ENCODE data around the gene RLN1. TPM values are rescaled to one million over a fixed set of nuclear protein-coding genes. Genes with fewer than 3 reads are reported as not detected.

The RLN1 gene
- total RNA-seq, 6 experiments from 2014 or later: not detected

GRCh38 chr9:5361326-5362010, 21.8 kb upstream of the RLN1 start:
- DNase-seq: no peak
- Histone ChIP-seq H3K27me3 (no peaks in the 10 kb centered on the region), H3K4me1 (no peaks in the 10 kb centered on the region), H3K27ac (no peak overlapping the region), H3K4me3 (no peak overlapping the region), H3K36me3 (no peaks in the 10 kb centered on the region), H3K9me3 (no peaks in the 10 kb centered on the region)
- TF ChIP-seq CTCF (IDR thresholded peaks at IDR 0.05) (no peak), POLR2A (IDR thresholded peaks at IDR 0.05) (no peak)
- intact Hi-C loops (cut with DNase I): no loop called here
- ATAC-seq: no peak
- WGBS (ENCODE audit: insufficient coverage, low coverage, low lambda C conversion rate, missing lambda C conversion rate): 83% methylated on average over 3 of the region's 3 CpGs

DNA sequence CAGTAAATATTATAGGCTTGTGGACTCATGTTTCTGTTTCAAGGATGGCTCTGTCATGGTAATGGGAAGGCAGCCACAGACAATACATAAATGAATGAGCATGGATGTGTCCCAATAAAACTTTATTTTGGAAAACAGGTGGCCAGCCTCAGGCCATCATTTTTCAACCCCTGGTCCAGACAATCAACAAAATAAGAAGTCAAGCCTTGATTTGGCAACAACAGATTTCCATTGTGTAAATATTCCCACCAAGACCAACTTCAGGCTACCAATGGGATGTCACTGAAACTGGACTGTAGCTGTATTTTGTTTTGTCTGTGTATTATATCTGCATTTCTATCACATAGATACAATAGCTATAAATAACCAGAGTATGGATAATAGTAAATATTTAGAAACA, 20.7 kb upstream of the RLN1 start:
- Histone ChIP-seq H3K4me1 (no peaks in the 10 kb centered on the region), H3K36me3 (no peaks in the 10 kb centered on the region), H3K9me3 (no peaks in the 10 kb centered on the region), H3K27me3 (no peaks in the 10 kb centered on the region), H3K27ac (no peak overlapping the region), H3K4me3 (no peak overlapping the region)
- no peak for TF ChIP-seq POLR2A (IDR thresholded peaks at IDR 0.05)
- no peak for TF ChIP-seq CTCF (IDR thresholded peaks at IDR 0.05)
- ATAC-seq (no peak), DNase-seq (no peak)
- intact Hi-C loops (cut with DNase I): no loop called here

DNA sequence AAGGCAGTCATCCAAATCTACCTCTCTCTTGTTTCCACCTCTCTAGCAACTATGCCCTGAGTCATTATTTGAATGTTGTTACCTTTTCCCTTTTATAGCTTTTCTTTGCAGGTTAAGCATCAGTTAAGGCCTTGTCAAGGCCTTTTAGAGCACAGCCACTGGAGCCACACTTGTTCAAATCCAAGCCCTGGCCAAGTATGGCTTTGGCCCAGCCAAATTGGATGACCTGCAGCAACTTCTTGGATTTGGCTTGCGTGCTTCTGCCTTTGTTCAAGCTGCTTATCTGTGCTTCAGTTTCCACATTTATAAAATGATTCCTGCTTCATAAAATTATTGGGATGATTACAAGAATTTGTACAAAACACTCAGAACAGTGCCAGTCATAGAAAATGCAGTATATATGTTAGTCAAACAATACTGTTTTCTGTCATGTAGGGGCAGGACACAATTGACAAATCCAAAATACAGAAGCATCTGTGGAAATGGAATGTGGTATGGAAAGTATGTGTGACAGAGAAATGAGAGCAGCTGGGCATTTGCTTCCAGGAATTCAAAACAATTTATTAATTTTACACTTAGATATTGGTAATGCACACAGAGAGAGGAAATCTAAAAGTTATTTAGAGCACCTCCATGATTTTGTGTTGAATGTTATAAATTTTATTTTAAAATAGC, 17.9 kb upstream of the RLN1 start:
- Histone ChIP-seq H3K36me3 (no peaks in the 10 kb centered on the region), H3K4me1 (no peaks in the 10 kb centered on the region), H3K4me3 (no peak overlapping the region), H3K27ac (no peak overlapping the region), H3K9me3 (no peaks in the 10 kb centered on the region), H3K27me3 (no peaks in the 10 kb centered on the region)
- ATAC-seq (no peak), DNase-seq (no peak)
- TF ChIP-seq POLR2A (IDR thresholded peaks at IDR 0.05): no peak
- TF ChIP-seq CTCF (IDR thresholded peaks at IDR 0.05): no peak
- intact Hi-C loops (cut with DNase I): no loop called here
- WGBS (ENCODE audit: insufficient coverage, low coverage, low lambda C conversion rate, missing lambda C conversion rate): 67% methylated on average over 1 of the region's 1 CpG

DNA sequence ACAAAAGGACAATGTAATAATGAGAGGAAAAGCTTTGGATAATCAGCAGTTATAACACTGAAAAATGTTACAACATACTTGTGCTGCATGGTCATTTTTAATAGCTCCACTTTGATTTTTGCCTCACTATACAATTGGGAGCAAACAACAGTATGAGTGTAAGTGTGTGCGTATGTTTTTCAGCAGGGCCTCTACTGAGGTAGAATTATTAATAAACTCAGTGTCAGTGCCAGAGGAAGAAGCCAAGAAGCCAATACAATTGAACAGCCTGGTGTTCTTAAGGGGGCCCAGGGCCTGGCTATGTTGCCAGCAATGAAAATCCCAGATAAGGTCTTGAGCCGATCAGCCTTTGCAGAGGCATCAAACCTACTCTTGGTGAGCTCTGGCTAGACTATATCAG, 16.1 kb upstream of the RLN1 start:
- no peak for ATAC-seq
- intact Hi-C loops (cut with DNase I): no loop called here
- 82% methylated on average over 2 of the region's 2 CpGs for WGBS (ENCODE audit: insufficient coverage, low coverage, low lambda C conversion rate, missing lambda C conversion rate)

More for the DNA sequence above, 16.1 kb upstream of the RLN1 start:
- H3K4me3 ChIP-seq: no peak overlapping the region
- no peak for DNase-seq
- no peaks in the 10 kb centered on the region for H3K27me3 ChIP-seq
- TF ChIP-seq POLR2A (IDR thresholded peaks at IDR 0.05) (no peak), CTCF (IDR thresholded peaks at IDR 0.05) (no peak)
- H3K4me1 ChIP-seq: no peaks in the 10 kb centered on the region
- no peak overlapping the region for H3K27ac ChIP-seq
- no peaks in the 10 kb centered on the region for H3K36me3 ChIP-seq
- no peaks in the 10 kb centered on the region for H3K9me3 ChIP-seq

All from right lobe of liver (tissue), 6 donors.